SK-N-SH (cell line): Measurements from ENCODE around the gene CCNC. TPM values are rescaled to one million over a fixed set of nuclear protein-coding genes. Genes with fewer than 3 reads are reported as not detected.

Source experiments
- CTCF ChIA-PET: fragments of 300-600, 350-600 bp; formaldehyde crosslinking; extraction: SDS; loops from one replicate; lab custom pipeline; 2021; lab: Yijun Ruan, JAX
- POLR2A ChIA-PET: fragments of 350-600 bp; sonication (Branson Sonifier 250); formaldehyde crosslinking; extraction: SDS; loops from one replicate; lab custom pipeline; 2020; ENCODE audit warnings: antibody characterized with exemption, inconsistent platforms; lab: Yijun Ruan, JAX
- DNase-seq: peaks from one replicate; pipeline ENCODE4 v3.0.0; 2012
- H2AFZ ChIP-seq: fragments of 200-600 bp; sonication (generic); 2 replicates; pipeline ENCODE4 v1.8.1; 2016; ENCODE audit warnings: antibody characterized with exemption, mild to moderate bottlenecking, low read depth
- H3F3A ChIP-seq: fragments of 200-600 bp; sonication (generic); replicated peaks from 2 replicates; pipeline ENCODE3; 2016; ENCODE audit warnings: antibody characterized with exemption, mild to moderate bottlenecking; ENCODE audit not compliant: insufficient read depth
- H3K27ac ChIP-seq, 2 experiments: fragments of 200-500 bp in 1 of 2; fragments of 200-600 bp in 1 of 2; sonication (Bioruptor generic) in 1 of 2; sonication (generic), shearing (Covaris generic) in 1 of 2; 2 replicates each; pipeline versions ENCODE4 v1.5.1 to v1.6.1; 2014 to 2016; ENCODE audit warnings: low read depth in 2 of 2, inconsistent platforms in 1 of 2, low read length in 1 of 2, mild to moderate bottlenecking in 1 of 2, mixed read lengths in 1 of 2
- H3K27me3 ChIP-seq: fragments of 200-600 bp; sonication (generic), shearing (Covaris generic); 2 replicates; pipeline ENCODE4 v1.6.1; 2016; ENCODE audit warnings: mixed run types; ENCODE audit not compliant: insufficient read depth
- H3K36me3 ChIP-seq, 2 experiments: fragments of 200-500 bp in 1 of 2; fragments of 200-600 bp in 1 of 2; sonication (Bioruptor generic) in 1 of 2; sonication (generic) in 1 of 2; replicated peaks in 1 of 2; 2 replicates each; pipeline versions ENCODE3 to v1.5.1; 2014 to 2016; ENCODE audit warnings: low read length in 1 of 2, mild to moderate bottlenecking in 1 of 2; ENCODE audit not compliant: insufficient read depth in 2 of 2, control insufficient read depth in 1 of 2
- H3K4me1 ChIP-seq, 2 experiments: fragments of 200-500 bp in 1 of 2; fragments of 200-600 bp in 1 of 2; sonication (Bioruptor generic) in 1 of 2; sonication (generic), shearing (Covaris generic) in 1 of 2; 2 replicates each; pipeline versions ENCODE4 v1.5.1 to v1.6.1; 2014 to 2016; ENCODE audit warnings: low read depth in 1 of 2, low read length in 1 of 2, mixed run types in 1 of 2; ENCODE audit not compliant: insufficient read depth in 2 of 2, control insufficient read depth in 1 of 2
- H3K4me2 ChIP-seq: fragments of 200-600 bp; sonication (generic), shearing (Covaris generic); 2 replicates; pipeline ENCODE4 v1.6.1; 2017; ENCODE audit warnings: mixed run types
- H3K4me3 ChIP-seq, 2 experiments: fragments of 200-500 bp in 1 of 2; fragments of 200-600 bp in 1 of 2; sonication (Bioruptor generic) in 1 of 2; sonication (generic), shearing (Covaris generic) in 1 of 2; 2 replicates each; pipeline versions ENCODE4 v1.5.1 to v1.8.1; 2014 to 2016; ENCODE audit warnings: low read depth in 2 of 2, inconsistent platforms in 1 of 2, low read length in 1 of 2, mild to moderate bottlenecking in 1 of 2, mixed read lengths in 1 of 2, moderate library complexity in 1 of 2
- H3K79me2 ChIP-seq: fragments of 200-600 bp; sonication (generic); 2 replicates; pipeline ENCODE4 v1.8.1; 2017; ENCODE audit warnings: mild to moderate bottlenecking; ENCODE audit not compliant: insufficient read depth
- H3K9ac ChIP-seq: fragments of 200-600 bp; sonication (generic); 2 replicates; pipeline ENCODE4 v1.6.1; 2017; ENCODE audit warnings: mixed run types
- H3K9me2 ChIP-seq: fragments of 200-600 bp; sonication (generic); 2 replicates; pipeline ENCODE4 v1.6.1; 2017; ENCODE audit warnings: mixed run types
- H3K9me3 ChIP-seq: fragments of 200-600 bp; sonication (generic); 2 replicates; pipeline ENCODE4 v1.6.1; 2017; ENCODE audit warnings: mixed run types, mild to moderate bottlenecking, moderate library complexity
- H4K20me1 ChIP-seq: fragments of 200-600 bp; sonication (generic); 2 replicates; pipeline ENCODE4 v1.6.1; 2017; ENCODE audit warnings: mild to moderate bottlenecking, mixed run types; ENCODE audit not compliant: insufficient read depth
- EP300 ChIP-seq, 2 experiments: IDR thresholded peaks; 2 replicates each; pipeline versions ENCODE4 v1.4.0 to v1.6.1; 2012; ENCODE audit warnings: borderline replicate concordance in 1 of 2, low read depth in 1 of 2, low read length in 1 of 2
- EZH2phosphoT487 ChIP-seq: fragments of 200-600 bp; sonication (generic); IDR thresholded peaks from 2 replicates; pipeline ENCODE4 v1.6.1; 2017; ENCODE audit warnings: low read depth, mixed run types, mild to moderate bottlenecking, antibody characterized with exemption, moderate library complexity, borderline replicate concordance
- FOXJ3 ChIP-seq: sonication (generic); formaldehyde crosslinking; IDR thresholded peaks from 2 replicates; pipeline ENCODE4 v1.5.1; 2020; ENCODE audit warnings: mild to moderate bottlenecking, missing genetic modification reagents
- FOXM1 ChIP-seq: IDR thresholded peaks from 2 replicates; pipeline ENCODE4 v1.4.0; 2012; ENCODE audit warnings: low read depth, mild to moderate bottlenecking
- IRF3 ChIP-seq: fragments of 150-350 bp; IDR thresholded peaks from 2 replicates; pipeline ENCODE4 v1.6.1; 2016; ENCODE audit warnings: mild to moderate bottlenecking, low read depth, low read length
- NFIC ChIP-seq: IDR thresholded peaks from 2 replicates; pipeline ENCODE4 v1.4.0; 2012; ENCODE audit warnings: borderline replicate concordance
- NRF1 ChIP-seq: IDR thresholded peaks from 2 replicates; pipeline ENCODE4 v1.6.1; 2012; ENCODE audit warnings: low read depth, mild to moderate bottlenecking, low read length
- PBX3 ChIP-seq: IDR thresholded peaks from 2 replicates; pipeline ENCODE4; 2012
- RAD21 ChIP-seq: IDR thresholded peaks from 2 replicates; pipeline ENCODE4 v1.6.1; 2012; ENCODE audit warnings: mild to moderate bottlenecking, low read length
- RCOR1 ChIP-seq: fragments of 150-350 bp; IDR thresholded peaks from 2 replicates; pipeline ENCODE4 v1.6.1; 2017; ENCODE audit warnings: antibody characterized with exemption, low read length
- SMC3 ChIP-seq: IDR thresholded peaks from 2 replicates; pipeline ENCODE4 v1.6.1; 2012; ENCODE audit warnings: low read depth, low read length, improper control_type of control experiment
- USF1 ChIP-seq: IDR thresholded peaks from 2 replicates; pipeline ENCODE4 v1.4.0; 2012; ENCODE audit warnings: low read depth, borderline replicate concordance
- USF2 ChIP-seq: fragments of 150-350 bp; IDR thresholded peaks from 2 replicates; pipeline ENCODE4 v1.6.1; 2017; ENCODE audit warnings: antibody characterized with exemption, low read length, low read depth, borderline replicate concordance
- WGBS: methylation state at CpG from one replicate; pipeline ENCODE4 v1.1.6; 2017; ENCODE audit warnings: low lambda C conversion rate; 5-methylcytosine and 5-hydroxymethylcytosine counted together
- polyA plus RNA-seq, 3 experiments: library from polyadenylated mRNA; depleted of rRNA; stranded (reverse); fragments of >200 nt; gene quantifications; 2 replicates each; pipeline ENCODE4 v1.2.3, GENCODE V29; 2012

CCNC gene
- polyA plus RNA-seq, 1 of the 3 experiments (the other 2 are of a cell fraction) = 16.0 TPM

- no peak for TF ChIP-seq FOXJ3
- no peak for TF ChIP-seq USF1
- no peak for TF ChIP-seq RCOR1
- TF ChIP-seq NRF1 = no peak
- TF ChIP-seq EZH2phosphoT487 = no peak
- no peak for TF ChIP-seq FOXM1
- no peak for TF ChIP-seq NFIC
- no peak for TF ChIP-seq IRF3
- TF ChIP-seq EP300 (IDR thresholded peaks at IDR 0.05; ENCODE audit: borderline replicate concordance in 1 of 2, low read depth in 1 of 2, low read length in 1 of 2) = no peak
- no peak for TF ChIP-seq SMC3
- no peak for TF ChIP-seq RAD21
- TF ChIP-seq USF2 = no peak
- TF ChIP-seq, all 33 proteins: peak for 0
- H3F3A ChIP-seq = no peaks in the 10 kb centered on the region
- no peak overlapping the region for H3K4me2 ChIP-seq
- no peak overlapping the region for H2AFZ ChIP-seq
- no peaks in the 10 kb centered on the region for H3K79me2 ChIP-seq
- ChIA-PET CTCF (interaction anchor here (1.3 to 1.8 kb wide), 3 partner anchors 11 to 153 kb away, joined by 4 to 6 read pairs (median 4); no protein-coding TSS in a partner anchor), POLR2A (no interaction called here)
- H3K9me2 ChIP-seq = no peaks in the 10 kb centered on the region
- no peaks in the 10 kb centered on the region for H3K9me3 ChIP-seq
- peaks cover 0 to 12% of the 10 kb centered on the region in 2 experiments; a peak in 1 of 4 replicates for H3K4me1 ChIP-seq
- DNase-seq = no peak
- no peak overlapping the region for H3K9ac ChIP-seq
- H3K36me3 ChIP-seq = no peaks in the 10 kb centered on the region
- H3K27me3 ChIP-seq = peaks cover 65% of the 10 kb centered on the region
- WGBS = 0% methylated on average over 1 of the region's 1 CpG
- no peak overlapping the region for H3K27ac ChIP-seq
- no peak overlapping the region for H3K4me3 ChIP-seq
- no peaks in the 10 kb centered on the region for H4K20me1 ChIP-seq
Observed at GRCh38 chr6:99592900-99593299, 24.4 kb upstream of the CCNC start.

- H3F3A ChIP-seq = no peaks in the 10 kb centered on the region
- CTCF ChIA-PET = no interaction called here
- peaks cover 0 to 12% of the 10 kb centered on the region in 2 experiments; a peak in 1 of 4 replicates for H3K4me1 ChIP-seq
- TF ChIP-seq PBX3 = no peak
- no peaks in the 10 kb centered on the region for H3K36me3 ChIP-seq
- H3K9me3 ChIP-seq = no peaks in the 10 kb centered on the region
- H3K27ac ChIP-seq = no peak overlapping the region
- H3K79me2 ChIP-seq = no peaks in the 10 kb centered on the region
- H3K4me3 ChIP-seq = no peak overlapping the region
- peaks cover 54% of the 10 kb centered on the region for H3K27me3 ChIP-seq
- no peak for DNase-seq
- H3K9me2 ChIP-seq = no peaks in the 10 kb centered on the region
- H3K4me2 ChIP-seq = 0 out of 2 replicates have a peak overlapping the region, but pooled peaks have one; percentile 50
- WGBS = 7% methylated on average over 6 of the region's 6 CpGs
- POLR2A ChIA-PET = no interaction called here
- no peaks in the 10 kb centered on the region for H4K20me1 ChIP-seq
- no peak overlapping the region for H3K9ac ChIP-seq
- H2AFZ ChIP-seq = no peak overlapping the region
Observed at GRCh38 chr6:99591673-99592364, 23.4 kb upstream of the CCNC start.
